Natural killer cell (primary cell): ENCODE data around the gene SLC6A16. TPM values are rescaled to one million over a fixed set of nuclear protein-coding genes. Genes with fewer than 3 reads are reported as not detected.

Experiments used
- total RNA-seq, 4 donors: library from RNA; stranded (reverse); fragments of 120-200 nt in 1 of 4; gene quantifications; one replicate each; pipeline versions ENCODE4 v1.2.3 to v1.2.4, GENCODE V29; 2013 to 2022

SLC6A16 gene
- total RNA-seq, 3 donors from 2014 or later (not counting 1 experiment from before 2014, with no cell fraction given), result 7.2 to 11.5 (median 10.8) TPM

Other genes with a start within 250 kb of the SLC6A16 start
- gene SNRNP70, start 239.7 kb downstream of the SLC6A16 start, total RNA-seq, result 100 to 1,000 TPM; 244 to 312 (median 299) TPM
- gene LIN7B, start 210.8 kb downstream of the SLC6A16 start, total RNA-seq, result 1 to 10 TPM; 6.2 to 8.8 (median 6.5) TPM
- 1 to 10 TPM; 2.3 to 2.7 (median 2.7) TPM for gene C19orf73, start 206.0 kb downstream of the SLC6A16 start, total RNA-seq
- gene PPFIA3, start 205.6 kb downstream of the SLC6A16 start, total RNA-seq, result 1 to 10 TPM; 5.3 to 5.5 (median 5.3) TPM
- not detected for gene HRC, start 169.8 kb downstream of the SLC6A16 start, total RNA-seq
- gene TRPM4, start 167.4 kb downstream of the SLC6A16 start, total RNA-seq, result under 1 TPM in 1 of 3 donors, not detected in 2; 0.20 TPM
- gene CD37, start 10.2 kb upstream of the SLC6A16 start, total RNA-seq, result 100 to 1,000 TPM; 322 to 392 (median 359) TPM
- not detected for gene TEAD2, start 37.2 kb upstream of the SLC6A16 start, total RNA-seq
- not detected for gene DKKL1, start 38.7 kb upstream of the SLC6A16 start, total RNA-seq
- gene KASH5, start 63.1 kb upstream of the SLC6A16 start, total RNA-seq, result under 1 TPM in 2 of 3 donors, not detected in 1; 0.73 to 0.80 TPM
- not detected for gene PTH2, start 98.2 kb upstream of the SLC6A16 start, total RNA-seq
- not detected for gene GFY, start 100.2 kb upstream of the SLC6A16 start, total RNA-seq
- gene SLC17A7, start 116.3 kb upstream of the SLC6A16 start, total RNA-seq, result not detected
- gene PIH1D1, start 126.6 kb upstream of the SLC6A16 start, total RNA-seq, result 100 to 1,000 TPM; 112 to 149 (median 138) TPM
- gene ALDH16A1, start 128.0 kb upstream of the SLC6A16 start, total RNA-seq, result 10 to 100 TPM; 39.9 to 43.2 (median 41.4) TPM
- 10 to 100 TPM; 44.7 to 65.7 (median 64.8) TPM for gene FLT3LG, start 149.0 kb upstream of the SLC6A16 start, total RNA-seq
- gene RPL13A, start 162.4 kb upstream of the SLC6A16 start, total RNA-seq, result 1,000 to 10,000 TPM; 1,881 to 2,284 (median 2,283) TPM
- gene RPS11, start 171.2 kb upstream of the SLC6A16 start, total RNA-seq, result 1,000 to 10,000 TPM; 1,427 to 1,714 (median 1,549) TPM
- 10 to 100 TPM; 13.5 to 39.2 (median 19.9) TPM for gene FCGRT, start 187.5 kb upstream of the SLC6A16 start, total RNA-seq
- 1 to 10 TPM; 2.4 to 4.7 (median 3.0) TPM for gene RCN3, start 202.8 kb upstream of the SLC6A16 start, total RNA-seq